Measurements from ENCODE around the gene FCAR. TPM values are rescaled to one million over a fixed set of nuclear protein-coding genes. Genes with fewer than 3 reads are reported as not detected.
"Not testable (repeated sequence)": the region's sequence is repeated elsewhere in the genome, so short reads cannot be mapped to it uniquely, and the experiment has no call there.

FCAR gene
- polyA plus RNA-seq, 3 donors: 147 to 239 (median 173) TPM

GRCh38 chr19:54919646-54920563 lies 45.9 kb downstream of the FCAR start:
- TF ChIP-seq, protein P1, sequence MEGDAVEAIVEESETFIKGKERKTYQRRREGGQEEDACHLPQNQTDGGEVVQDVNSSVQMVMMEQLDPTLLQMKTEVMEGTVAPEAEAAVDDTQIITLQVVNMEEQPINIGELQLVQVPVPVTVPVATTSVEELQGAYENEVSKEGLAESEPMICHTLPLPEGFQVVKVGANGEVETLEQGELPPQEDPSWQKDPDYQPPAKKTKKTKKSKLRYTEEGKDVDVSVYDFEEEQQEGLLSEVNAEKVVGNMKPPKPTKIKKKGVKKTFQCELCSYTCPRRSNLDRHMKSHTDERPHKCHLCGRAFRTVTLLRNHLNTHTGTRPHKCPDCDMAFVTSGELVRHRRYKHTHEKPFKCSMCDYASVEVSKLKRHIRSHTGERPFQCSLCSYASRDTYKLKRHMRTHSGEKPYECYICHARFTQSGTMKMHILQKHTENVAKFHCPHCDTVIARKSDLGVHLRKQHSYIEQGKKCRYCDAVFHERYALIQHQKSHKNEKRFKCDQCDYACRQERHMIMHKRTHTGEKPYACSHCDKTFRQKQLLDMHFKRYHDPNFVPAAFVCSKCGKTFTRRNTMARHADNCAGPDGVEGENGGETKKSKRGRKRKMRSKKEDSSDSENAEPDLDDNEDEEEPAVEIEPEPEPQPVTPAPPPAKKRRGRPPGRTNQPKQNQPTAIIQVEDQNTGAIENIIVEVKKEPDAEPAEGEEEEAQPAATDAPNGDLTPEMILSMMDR (IDR thresholded peaks at IDR 0.05): peak; percentile 51
- Mint-ChIP-seq H3K4me3 (peak overlapping the region in 1 of 2 donors; percentile 30), H3K27me3 (ENCODE audit: low read depth in 3 of 3) (peaks cover 16 to 30% (median 29%) of the 10 kb centered on the region in 3 donors), H3K4me1 (peaks cover 28% of the 10 kb centered on the region)
- H3K27ac ChIP-seq (ENCODE audit: low read depth in 1 of 2, low read length in 2 of 2); H3K9me3 Mint-ChIP-seq; H3K4me2 ChIP-seq (replicated peaks; ENCODE audit: extremely low read depth, low read length, poor library complexity, severe bottlenecking); H3K9ac ChIP-seq (ENCODE audit: insufficient read depth, low read length, poor library complexity, severe bottlenecking); H2AFZ ChIP-seq (ENCODE audit: insufficient read depth, low read depth, low read length, poor library complexity, severe bottlenecking); H3K9me3 ChIP-seq (replicated peaks in 1 of 2; ENCODE audit: control insufficient read depth in 1 of 2, insufficient read depth in 1 of 2, low read length in 2 of 2); H3K36me3 Mint-ChIP-seq; H3K27ac Mint-ChIP-seq; H3K36me3 ChIP-seq (replicated peaks in 1 of 2; ENCODE audit: control insufficient read depth in 1 of 2, insufficient read depth in 2 of 2, low read length in 2 of 2); H3K79me2 ChIP-seq (ENCODE audit: insufficient read depth, low read length); H4K20me1 ChIP-seq (ENCODE audit: insufficient read depth, low read length); H3K4me3 ChIP-seq (replicated peaks in 1 of 3; ENCODE audit: low read depth in 2 of 3, low read length in 3 of 3): not testable (repeated sequence)
- peaks cover 19 to 26% of the 10 kb centered on the region in 2 donors for H3K4me1 ChIP-seq (ENCODE audit: control insufficient read depth in 1 of 2, insufficient read depth in 2 of 2, low read length in 2 of 2)
- WGBS (ENCODE audit: insufficient coverage): 96% methylated on average over 4 of the region's 24 CpGs
- intact Hi-C loops (cut with micrococcal nuclease): loop anchor here (5.0 to 10.0 kb wide), 2 partner anchors 38 to 245 kb away; no protein-coding TSS in a partner anchor
- H3K27me3 ChIP-seq (ENCODE audit: control insufficient read depth in 2 of 2, insufficient read depth in 2 of 2, low read length in 2 of 2): peaks cover 0 to 12% of the 10 kb centered on the region in 2 donors
- DNase-seq: peak in 2 of 3 donors; percentile 39 to 48

DNA sequence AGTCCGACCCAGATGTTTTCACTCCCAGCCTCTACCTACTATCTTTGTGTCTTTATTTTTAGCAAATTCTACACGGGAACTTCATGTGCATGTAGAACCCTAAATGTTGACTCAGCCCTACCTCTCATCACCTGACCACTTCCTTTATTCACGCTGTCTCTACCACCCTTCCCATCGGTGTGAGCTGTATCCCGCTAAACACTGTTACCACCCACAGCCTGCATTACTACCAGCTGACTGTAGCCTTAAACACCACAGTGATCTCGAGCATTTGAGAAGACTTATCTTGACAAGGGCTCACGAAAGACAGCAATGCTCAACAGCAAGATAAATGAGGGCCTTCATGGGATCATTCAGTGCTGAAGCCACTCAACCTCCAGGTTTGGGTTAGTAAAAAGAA lies 47.0 kb downstream of the FCAR start:
- Histone ChIP-seq H3K4me2 (replicated peaks; ENCODE audit: extremely low read depth, low read length, poor library complexity, severe bottlenecking) (no peak overlapping the region), H3K9ac (ENCODE audit: insufficient read depth, low read length, poor library complexity, severe bottlenecking) (no peak overlapping the region), H3K4me1 (ENCODE audit: control insufficient read depth in 1 of 2, insufficient read depth in 2 of 2, low read length in 2 of 2) (peaks cover 19 to 26% of the 10 kb centered on the region in 2 donors), H3K79me2 (ENCODE audit: insufficient read depth, low read length) (no peaks in the 10 kb centered on the region), H3K27me3 (ENCODE audit: control insufficient read depth in 2 of 2, insufficient read depth in 2 of 2, low read length in 2 of 2) (peaks cover 0 to 7% of the 10 kb centered on the region in 2 donors), H3K27ac (ENCODE audit: low read depth in 1 of 2, low read length in 2 of 2) (no peak overlapping the region), H4K20me1 (ENCODE audit: insufficient read depth, low read length) (no peaks in the 10 kb centered on the region), H3K36me3 (replicated peaks in 1 of 2; ENCODE audit: control insufficient read depth in 1 of 2, insufficient read depth in 2 of 2, low read length in 2 of 2) (no peaks in the 10 kb centered on the region), H2AFZ (ENCODE audit: insufficient read depth, low read depth, low read length, poor library complexity, severe bottlenecking) (no peak overlapping the region), H3K9me3 (replicated peaks in 1 of 2; ENCODE audit: control insufficient read depth in 1 of 2, insufficient read depth in 1 of 2, low read length in 2 of 2) (peaks cover 4 to 10% of the 10 kb centered on the region in 2 donors), H3K4me3 (replicated peaks in 1 of 3; ENCODE audit: low read depth in 2 of 3, low read length in 3 of 3) (no peak overlapping the region)
- peaks cover 13 to 23% (median 19%) of the 10 kb centered on the region in 3 donors for H3K27me3 Mint-ChIP-seq (ENCODE audit: low read depth in 3 of 3)
- WGBS (ENCODE audit: insufficient coverage): 37% methylated on average over 6 of the region's 7 CpGs
- peak overlapping the region in 1 of 2 donors; percentile 61 for H3K4me3 Mint-ChIP-seq
- peaks cover 0 to 9% (median 7%) of the 10 kb centered on the region in 7 donors for H3K9me3 Mint-ChIP-seq
- no peaks in the 10 kb centered on the region for H3K36me3 Mint-ChIP-seq
- DNase-seq: peak in 1 of 3 donors; percentile 26
- H3K27ac Mint-ChIP-seq: peak overlapping the region in 1 of 7 donors; percentile 30
- H3K4me1 Mint-ChIP-seq: peaks cover 28% of the 10 kb centered on the region
- intact Hi-C loops (cut with micrococcal nuclease): no loop called here
- TF ChIP-seq, protein P1 (IDR thresholded peaks at IDR 0.05): no peak

Measured in CD14-positive monocyte (primary cell).